GM21367 (cell line): Measurements from ENCODE around the gene SFRP2.

Experiments used
- ATAC-seq: cut with Tn5 transposase; IDR thresholded peaks from one replicate; pipeline ENCODE4 v1.9.1; 2021; ENCODE audit not compliant: unreplicated experiment

Gene SFRP2

DNA sequence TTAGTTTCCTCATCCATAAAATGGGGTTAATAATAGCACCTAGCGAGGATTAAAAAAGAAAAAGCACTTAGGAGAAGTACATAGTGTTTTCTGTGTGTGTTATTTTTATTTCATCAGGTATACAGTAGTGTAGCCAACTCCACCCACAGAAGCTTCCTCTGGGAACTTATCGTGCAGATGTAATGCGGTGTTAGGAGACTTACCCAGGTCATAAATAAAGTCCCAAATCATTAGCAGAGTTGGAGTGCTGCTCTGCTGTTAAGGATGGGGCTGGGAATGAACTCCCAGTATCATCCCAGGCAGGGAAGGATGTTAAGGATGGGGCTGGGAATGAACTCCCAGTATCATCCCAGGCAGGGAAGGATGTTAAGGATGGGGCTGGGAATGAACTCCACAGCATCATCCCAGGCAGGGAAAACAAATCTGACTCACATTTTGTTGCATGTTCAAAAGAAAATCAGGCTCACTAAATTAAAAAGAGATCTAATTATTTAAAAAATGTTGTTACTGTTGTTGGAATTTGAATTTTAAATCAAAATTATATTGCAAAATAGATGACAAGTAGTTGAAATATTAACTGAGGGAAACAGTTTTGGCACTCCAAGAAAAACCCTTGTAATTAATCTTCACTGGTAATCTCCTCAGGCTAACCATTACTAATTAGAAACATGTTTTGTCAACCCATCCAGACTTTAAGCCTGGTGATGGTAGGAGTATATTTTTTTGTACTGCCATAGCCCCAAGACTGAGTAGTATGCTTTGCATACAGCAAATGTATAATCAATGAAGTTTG, 10.2 kb upstream of the SFRP2 start:
- no peak for ATAC-seq

DNA sequence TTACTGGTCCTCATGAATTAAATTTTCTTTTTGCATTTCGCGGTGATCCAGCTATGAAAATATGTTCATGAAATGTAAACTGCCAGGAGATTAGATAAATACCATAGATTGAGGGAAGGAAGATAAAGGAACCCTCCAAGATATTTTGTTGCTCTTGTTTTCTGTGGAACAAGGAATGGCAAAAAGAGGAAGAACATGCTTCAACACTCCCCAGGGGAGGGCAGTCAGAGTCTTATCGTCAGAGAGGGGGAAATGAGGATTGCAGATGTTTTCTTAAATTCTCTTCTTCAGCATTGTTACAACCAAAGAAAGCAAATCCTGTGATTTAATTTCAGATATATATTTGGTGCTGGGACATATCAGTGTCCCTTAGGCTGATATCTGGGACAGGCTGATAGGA, 9.5 kb upstream of the SFRP2 start:
- no peak for ATAC-seq

DNA sequence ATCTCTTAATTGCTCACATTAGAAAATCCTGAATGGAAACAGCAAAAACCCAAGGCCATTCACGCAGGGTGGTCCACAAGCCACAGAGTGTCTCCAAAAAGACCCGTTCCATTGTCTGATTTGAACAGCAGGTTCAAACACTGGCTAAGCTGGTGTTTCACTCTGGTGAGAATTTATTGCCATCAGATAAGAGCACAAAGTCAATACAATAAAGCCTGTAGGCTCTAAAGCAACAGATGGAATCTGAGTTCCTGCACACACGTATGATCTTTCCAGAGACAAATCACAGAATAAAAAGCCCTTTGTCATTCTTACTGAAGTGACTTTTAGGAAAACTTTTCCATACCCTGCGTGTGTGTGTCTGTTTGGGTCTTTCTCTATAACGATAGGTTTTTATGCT, 5.1 kb upstream of the SFRP2 start:
- no peak for ATAC-seq

DNA sequence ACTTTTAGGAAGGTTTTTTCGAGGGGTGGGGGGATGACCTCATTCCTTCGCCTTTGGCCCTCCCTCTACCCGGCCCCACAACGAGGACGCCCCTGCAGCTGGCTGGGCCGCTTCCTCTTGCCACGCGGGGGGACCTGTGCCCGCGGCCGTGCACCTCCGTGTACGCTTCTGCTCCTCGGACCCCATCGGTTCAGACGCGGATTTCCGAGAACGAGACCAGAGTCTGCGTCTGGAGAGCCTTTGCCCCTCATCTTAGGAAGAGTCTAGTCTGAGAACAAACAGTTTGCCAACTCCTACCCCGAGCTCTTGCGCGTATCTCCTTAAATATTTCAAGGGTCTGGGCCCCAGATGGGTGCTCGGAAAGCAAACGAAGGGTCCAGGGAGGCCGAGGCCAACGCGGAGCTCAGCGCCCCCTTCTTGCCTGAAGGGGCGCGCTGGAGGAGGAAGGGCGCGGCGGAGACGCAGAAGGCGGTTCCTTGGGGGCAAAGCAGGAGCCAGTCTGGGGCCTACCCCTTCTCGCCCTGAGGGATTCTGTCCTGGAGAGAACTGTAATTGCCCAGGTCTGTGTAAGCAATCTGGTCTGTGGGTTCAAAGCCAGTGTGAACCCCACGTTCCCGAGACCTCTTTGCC, 3.9 kb upstream of the SFRP2 start:
- ATAC-seq, result no peak

DNA sequence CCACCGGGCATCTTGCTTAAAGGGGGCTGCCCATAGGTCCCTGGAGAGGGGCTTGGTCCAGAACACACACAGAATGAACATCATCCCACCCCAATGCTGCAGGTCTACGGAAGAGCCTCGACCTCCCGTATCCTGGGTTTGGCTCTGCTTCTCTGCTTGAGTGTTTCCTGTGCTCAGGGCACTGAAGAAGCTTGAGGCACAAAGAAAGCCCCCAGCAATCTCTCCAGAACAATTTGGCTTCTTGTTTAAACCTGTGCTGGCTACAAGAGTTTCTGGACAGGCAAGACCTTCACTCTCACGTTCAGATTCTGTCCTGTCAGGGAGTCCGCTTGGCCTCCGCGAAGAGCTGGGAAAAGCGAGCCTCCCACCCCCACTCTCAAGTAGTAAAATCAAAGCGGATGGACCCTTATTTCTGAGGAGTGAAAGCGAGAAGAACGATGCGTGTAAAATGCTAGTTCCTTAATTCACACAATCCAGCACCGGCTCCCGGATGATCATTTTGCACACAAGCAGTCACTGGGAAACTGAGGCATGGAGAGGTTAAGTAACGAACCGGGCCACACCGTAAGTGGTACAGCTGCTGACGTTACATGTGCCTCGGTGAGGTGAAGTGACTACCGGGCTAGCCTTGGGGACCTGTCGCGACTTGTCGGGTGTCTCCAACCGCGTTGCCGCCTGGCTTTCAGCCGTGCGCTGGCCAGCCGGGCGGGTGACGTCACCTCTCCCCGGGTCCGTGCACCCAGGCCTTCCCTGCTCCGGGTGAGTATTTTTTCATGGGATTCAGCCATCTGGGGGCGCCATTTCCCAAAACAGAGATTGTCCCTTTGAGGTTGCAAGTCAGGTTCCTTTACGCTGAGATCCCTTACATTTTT, 3.1 kb upstream of the SFRP2 start:
- no peak for ATAC-seq

DNA sequence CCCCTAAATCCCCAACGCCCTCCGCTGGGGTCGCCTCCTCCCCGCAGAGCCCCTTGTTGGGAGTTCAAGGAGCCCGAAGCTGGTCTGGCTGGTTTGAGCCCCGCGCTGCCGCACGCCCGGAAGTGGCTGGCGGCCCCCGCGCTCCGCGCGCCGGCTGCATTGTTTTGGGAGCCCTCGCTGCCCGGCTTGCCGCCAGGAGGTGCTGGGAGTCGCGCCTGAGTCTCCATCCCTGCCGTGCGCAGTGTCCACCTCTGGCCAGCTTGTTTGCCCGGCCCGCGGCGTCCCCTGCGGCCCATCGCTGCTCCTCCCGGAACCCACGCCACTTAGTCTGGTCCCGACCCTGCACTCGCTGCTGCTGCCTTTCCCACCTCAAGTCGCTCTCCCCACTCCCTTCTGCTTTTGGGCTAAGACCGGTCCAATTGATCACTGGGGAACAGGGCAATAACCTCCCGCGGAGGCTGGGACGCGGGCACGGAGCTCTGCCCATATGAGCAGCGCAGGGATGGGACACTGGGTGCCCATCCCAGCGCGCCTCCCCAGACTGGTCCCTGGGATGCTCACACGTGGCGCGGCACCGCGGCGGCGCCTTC, 2.2 kb upstream of the SFRP2 start:
- ATAC-seq, result no peak

DNA sequence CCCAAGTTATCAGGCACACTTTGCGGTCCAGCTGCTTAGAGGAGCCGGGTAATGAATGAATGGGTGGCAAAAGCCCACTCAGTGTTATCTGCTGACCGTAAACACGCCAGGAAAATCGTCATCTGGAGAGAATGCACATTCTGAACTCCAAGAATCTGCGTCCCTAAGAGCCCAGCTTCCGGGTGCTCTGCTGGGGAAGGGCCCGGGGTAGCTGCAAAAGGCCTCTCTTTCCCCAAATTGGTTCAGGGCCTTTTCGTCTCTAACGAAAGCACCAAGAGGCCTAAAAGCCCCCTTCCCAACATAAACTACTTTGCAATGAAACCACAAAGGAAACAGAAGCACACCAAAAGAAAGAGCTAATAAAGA, 1.6 kb upstream of the SFRP2 start:
- ATAC-seq, result no peak

DNA sequence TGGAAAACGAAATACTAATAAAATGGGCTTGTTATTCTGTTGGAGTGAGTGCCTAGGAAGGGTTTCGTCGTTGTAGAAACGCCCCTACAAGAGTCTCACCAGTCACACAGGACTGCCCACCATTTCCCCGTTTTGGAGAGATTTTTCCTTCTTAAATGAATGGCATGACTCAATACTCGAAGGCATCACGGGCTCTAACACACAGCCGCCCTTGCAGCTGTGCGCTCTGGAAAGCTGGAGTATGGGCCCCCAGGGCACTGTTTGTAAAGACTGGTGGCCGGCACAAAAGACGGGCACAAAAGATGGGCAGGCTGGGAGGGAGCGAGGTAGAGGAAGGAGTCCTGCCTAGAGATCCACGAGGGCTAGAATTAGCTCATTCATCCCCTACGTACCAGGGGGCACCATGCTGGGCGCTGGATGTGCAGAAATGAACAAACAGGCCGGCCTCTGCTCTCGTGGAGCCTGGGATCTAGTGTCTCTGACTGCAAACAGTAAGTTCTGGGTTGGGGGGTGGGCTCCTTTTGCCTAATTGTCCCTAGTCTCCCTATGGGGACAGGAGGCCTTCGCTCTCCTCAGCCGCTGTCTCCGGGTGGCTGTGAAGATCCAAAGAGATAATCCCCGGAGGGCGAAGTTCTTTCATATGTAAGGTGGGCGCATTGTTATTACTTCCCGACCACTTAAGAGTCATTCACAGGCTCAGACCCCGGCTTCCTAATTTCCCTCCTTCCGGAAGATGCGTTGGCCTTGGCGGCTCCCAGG, 1.0 kb upstream of the SFRP2 start:
- ATAC-seq, result no peak

DNA sequence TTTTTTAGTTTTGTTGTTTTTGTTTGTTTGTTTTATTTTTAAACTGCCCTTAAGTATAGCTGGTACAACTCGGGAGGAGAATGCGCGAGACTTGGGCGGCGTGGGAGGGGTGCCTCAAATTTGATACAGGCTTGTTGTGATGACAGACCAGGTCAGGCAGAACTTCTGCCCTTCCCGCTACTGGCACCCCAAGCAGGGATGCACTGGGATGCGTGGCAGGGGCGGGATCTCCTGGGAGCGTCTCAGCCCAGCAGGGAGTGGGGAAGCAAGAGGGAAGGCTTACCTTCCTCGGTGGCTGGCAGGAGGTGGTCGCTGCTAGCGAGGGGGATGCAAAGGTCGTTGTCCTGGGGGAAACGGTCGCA, 851 bp downstream of the SFRP2 start:
- ATAC-seq, result no peak

DNA sequence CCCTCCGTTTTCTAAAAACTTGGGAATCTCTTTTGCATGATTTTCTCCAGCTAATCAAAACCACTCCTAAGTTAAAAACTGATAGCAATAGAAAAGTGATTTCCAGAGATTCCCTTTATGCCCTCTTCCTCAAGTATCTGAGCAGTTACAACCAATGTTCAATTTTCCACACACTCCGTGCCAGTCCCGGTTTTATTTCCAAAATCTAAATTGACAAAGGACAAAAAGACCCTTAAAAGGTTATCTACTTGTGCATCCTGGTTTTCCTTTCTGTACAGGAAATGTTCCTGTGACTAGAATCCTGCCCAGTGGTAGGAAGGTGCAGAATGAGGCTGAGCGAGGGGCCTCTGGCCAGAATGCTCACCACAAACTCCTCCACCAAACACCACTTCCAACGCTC, 1.3 kb downstream of the SFRP2 start:
- ATAC-seq, result no peak

DNA sequence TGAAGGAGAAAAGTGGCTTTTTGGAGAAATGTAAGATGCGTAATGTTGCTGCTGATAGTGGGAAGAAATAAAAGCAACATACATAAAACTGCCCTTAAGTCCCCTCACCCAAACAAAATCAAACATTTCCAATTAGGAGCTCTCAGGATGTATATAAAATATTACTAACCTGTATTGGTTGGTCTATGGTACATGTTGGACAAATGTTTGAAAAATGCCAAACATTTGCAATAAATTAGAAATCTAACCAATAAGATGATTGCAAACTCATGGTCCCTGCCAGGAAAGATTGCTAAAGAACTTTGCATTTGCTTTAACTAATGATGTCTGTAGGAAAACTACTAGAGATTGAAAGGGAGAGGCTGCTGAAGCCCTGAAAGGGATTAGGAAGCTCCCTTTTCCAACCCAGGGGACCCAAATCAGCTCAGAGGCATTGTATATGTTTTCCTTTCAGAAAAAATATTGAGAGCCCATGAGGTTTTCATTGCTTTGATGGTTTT, 1.8 kb downstream of the SFRP2 start:
- ATAC-seq, result no peak

DNA sequence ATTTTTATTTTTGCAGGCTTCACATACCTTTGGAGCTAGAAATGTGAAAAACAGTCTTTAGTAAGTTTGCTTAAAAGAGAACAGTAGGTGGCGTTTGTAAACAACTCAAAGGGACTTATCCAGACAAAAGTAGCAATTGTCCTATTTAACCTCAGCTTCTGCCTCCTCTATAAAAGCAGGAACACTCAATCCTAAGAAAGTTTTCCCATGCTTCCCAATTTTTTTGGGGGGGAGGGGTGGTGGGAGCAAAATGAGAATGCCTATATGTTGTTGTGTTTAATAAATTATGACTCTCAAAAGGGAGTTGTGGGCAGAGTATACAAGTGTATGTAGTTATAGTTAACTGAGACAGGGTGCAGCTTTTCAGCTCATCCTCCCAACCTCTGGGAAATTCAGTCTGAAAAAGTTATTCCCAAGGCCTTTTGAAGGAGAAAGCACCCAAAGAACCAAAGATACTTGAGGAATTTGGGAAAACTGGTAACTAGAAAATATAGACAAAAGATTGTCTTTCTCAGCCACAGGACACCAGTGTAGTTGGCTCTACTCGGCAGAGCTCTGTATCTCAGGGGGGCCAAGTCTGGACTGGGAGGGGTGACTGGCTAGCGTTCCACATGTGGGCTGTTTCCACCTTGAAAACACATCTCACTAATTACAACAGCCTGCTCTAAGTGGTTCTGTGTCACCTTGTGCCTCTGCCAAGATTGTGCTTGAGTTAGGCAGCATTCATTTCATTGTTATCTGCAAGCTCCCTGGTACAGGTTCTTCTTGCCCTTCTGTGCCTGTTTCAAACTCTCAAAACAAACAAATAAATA, 2.8 kb downstream of the SFRP2 start:
- ATAC-seq, result no peak

DNA sequence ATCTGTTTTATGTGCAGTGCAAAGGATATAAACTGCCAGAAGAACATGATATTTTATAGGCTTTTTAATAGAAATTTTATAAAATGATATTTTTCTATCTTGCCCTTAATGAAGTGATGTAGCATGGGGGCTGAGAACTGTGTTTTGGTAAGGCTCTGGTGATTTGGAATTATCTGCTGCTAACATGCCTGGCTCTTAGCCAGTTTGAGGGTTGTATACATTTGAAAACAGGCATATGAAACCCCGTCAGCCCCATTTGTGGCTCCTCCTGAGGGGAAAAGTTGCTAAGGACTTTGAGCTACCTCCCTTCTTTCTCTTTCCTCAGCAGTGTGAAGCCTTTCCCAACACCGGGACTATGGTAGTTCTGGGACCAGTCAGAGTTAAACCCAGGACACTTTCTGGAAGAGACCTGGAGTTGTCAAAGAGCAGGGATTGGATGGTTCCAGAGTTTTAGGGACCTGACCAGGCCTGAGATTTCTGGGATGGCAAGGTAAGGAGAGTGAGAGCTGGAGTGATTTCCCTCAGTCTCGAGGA, 4.7 kb downstream of the SFRP2 start:
- ATAC-seq, result no peak

DNA sequence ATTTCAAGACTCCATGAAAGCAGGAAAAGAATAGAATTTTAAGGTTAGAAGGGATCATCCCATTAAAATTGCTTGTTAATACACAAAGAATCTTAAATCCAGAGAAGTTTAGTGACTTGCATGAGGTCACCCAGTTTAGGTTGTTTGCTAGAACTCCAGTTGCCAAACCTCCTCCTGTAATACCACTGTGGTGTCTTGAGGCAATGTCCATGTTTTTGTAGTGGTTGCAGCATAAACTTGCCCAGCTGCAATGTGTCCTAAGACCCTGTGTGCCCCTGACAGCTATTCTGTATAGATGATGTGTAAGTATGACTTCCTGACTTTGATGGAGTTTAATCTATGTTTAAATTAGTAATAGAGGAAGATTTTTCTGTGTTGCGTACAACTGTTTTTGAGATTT, 6.3 kb downstream of the SFRP2 start:
- no peak for ATAC-seq

DNA sequence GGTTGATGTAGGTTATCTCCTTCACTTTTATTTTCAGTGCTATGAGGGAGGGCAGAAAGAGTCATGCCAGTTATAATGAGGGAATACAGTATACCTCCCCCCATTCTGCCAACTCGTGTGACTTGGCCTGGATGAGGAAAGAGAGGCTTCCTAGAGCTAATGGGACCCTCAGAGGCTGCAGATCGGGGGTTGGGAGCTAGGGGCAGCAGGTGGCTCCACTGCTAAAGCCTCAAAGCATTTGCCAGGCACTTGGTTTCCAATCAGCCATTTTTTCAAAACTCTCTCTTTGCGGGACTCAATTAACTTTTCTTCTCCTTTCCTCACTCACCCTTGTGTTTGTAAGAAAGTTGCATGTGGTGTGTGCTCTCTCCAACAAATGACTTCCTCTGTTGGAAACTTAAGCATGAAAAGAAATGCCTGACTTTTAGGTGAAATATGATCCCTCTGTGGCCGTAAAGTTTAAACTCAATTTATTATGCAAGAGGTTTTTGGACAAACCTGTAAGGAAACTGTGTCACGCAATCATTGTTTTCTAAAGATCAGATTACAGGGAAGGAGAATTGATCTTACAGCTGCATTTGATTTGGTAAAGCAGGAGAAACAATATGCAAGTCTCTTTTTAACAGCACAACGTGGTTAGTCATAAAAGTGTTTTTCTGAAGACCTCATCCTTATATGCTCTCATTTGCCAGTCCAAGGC, 7.0 kb downstream of the SFRP2 start:
- no peak for ATAC-seq

DNA sequence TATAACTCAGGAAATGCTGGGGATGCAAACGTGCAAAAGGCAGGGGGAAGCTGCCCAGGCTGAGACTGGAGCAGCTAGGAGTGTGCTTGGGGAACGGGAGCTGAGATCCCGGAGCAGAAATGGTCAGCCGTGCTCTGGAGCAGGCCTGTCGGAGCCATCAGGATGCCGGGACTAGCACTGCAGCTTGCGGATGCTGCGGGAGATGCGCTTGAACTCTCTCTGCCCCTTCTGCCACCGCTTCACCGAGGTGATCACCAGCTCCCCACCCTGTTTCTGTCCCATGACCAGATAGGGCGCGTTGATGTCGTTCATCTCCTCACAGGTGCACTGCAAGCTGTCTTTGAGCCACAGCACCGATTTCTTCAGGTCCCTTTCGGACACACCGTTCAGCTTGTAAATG, 7.6 kb downstream of the SFRP2 start:
- ATAC-seq, result no peak

DNA sequence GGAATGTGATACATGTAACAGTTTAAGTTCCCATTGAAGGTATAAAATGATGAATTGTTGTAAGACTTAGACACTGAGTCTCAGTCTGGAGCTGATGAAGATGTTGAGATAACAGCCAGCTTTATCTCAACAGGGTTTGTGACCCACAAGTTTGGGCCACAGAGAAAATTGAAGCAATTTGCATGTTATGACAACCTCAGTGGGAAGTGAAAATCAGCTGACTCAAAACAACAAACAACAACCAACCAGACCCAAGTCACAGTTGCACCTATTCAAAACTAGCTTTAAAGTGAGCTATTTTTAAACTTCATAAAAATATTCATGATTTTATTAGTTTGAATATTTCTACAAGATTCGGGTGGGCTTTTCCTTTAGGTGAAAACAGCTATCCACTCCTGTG, 8.0 kb downstream of the SFRP2 start:
- no peak for ATAC-seq

DNA sequence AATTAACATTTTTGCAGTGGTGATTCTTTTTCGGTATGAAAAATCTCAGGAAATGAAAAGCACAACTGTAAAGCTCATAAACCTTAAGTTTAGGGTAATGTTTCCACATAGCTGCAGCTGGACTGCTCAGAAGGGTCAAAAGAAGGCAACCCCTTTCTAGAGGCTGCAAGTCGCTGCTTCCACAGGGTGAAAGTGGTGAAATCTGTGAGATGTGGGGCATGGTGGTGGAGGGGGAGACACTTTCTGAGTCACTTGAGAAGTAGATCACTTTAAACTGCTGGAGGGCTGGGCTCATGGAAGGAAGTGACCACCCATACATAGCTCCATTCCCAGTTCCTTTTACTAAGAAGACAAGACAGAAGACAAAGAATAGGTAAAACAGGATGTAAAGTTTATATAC, 8.7 kb downstream of the SFRP2 start:
- no peak for ATAC-seq

DNA sequence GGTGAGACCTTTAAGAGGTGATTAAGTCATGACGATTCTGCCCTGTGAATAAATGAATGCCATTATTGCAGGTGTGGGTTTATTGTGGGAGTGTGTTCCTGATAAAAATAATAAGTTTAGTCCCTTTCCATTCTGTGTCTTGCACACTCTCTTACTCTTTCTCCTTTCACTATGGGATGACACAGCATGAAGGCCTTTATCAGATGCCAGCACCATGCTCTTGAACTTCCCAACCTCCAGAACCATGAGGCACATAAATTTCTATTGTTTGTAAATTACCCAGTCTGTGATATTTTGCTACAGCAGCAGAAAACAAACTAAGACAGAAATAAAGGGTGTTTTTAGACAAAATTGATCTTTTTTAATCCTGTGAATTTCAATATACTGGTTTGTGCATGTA, 10.5 kb downstream of the SFRP2 start:
- no peak for ATAC-seq
